HL-60 (cell line): ENCODE measurements around the gene KCNJ9.

Experiments
- CTCF ChIP-seq: IDR thresholded peaks from one replicate; pipeline ENCODE4 v1.5.1; 2011; ENCODE audit warnings: low read length, control low read depth, inconsistent platforms; ENCODE audit not compliant: insufficient read depth
- GABPA ChIP-seq: IDR thresholded peaks from 2 replicates; pipeline ENCODE4 v1.6.1; 2012; ENCODE audit warnings: low read depth
- POLR2AphosphoS5 ChIP-seq: IDR thresholded peaks from 2 replicates; pipeline ENCODE4 v1.6.1; 2012; ENCODE audit warnings: low read depth
- SPI1 ChIP-seq: IDR thresholded peaks from 2 replicates; pipeline ENCODE4 v1.6.1; 2012; ENCODE audit warnings: low read depth, mild to moderate bottlenecking, borderline replicate concordance
- TF ChIP-seq, protein P1 (sequence below): IDR thresholded peaks from 2 replicates; pipeline ENCODE4 v1.6.1; 2012; ENCODE audit warnings: low read depth; ENCODE audit not compliant: insufficient replicate concordance

DNA sequence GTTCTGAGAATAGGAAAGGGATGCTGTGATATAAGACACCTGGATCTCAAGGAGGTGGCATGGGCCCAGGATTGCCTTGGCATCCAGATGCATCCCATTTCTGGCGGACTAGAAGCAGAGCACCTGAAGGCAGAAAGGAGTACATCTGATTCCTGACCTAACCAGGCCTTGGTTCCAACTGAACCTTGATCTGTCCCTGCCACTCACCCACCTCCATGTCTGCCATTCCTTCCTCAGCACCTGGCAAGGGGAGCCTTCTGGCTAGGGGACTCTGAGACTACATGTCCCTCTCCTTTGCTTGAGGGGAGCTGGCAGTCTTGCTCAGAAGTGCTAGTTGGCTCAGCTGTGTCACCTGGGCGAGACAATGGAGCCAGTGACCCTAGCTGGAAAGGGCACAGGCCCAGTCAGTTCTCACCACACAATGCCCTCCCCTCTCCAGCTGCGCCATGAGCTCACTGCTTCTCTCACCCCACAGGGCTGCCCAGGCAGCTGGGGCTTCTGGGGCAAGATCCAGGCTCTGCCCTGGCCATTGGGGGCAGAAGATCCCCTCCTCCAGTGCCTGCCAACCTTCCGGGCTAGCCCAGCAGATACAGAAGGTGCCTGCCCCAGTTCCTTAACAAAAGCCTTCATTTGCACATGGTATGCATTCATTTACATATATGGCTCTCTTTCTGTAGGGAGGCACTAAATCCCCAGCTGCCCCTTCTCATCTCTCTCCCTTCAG lies 14.2 kb downstream of the KCNJ9 start:
- no peak for TF ChIP-seq CTCF
- TF ChIP-seq POLR2AphosphoS5: no peak
- TF ChIP-seq, protein P1, sequence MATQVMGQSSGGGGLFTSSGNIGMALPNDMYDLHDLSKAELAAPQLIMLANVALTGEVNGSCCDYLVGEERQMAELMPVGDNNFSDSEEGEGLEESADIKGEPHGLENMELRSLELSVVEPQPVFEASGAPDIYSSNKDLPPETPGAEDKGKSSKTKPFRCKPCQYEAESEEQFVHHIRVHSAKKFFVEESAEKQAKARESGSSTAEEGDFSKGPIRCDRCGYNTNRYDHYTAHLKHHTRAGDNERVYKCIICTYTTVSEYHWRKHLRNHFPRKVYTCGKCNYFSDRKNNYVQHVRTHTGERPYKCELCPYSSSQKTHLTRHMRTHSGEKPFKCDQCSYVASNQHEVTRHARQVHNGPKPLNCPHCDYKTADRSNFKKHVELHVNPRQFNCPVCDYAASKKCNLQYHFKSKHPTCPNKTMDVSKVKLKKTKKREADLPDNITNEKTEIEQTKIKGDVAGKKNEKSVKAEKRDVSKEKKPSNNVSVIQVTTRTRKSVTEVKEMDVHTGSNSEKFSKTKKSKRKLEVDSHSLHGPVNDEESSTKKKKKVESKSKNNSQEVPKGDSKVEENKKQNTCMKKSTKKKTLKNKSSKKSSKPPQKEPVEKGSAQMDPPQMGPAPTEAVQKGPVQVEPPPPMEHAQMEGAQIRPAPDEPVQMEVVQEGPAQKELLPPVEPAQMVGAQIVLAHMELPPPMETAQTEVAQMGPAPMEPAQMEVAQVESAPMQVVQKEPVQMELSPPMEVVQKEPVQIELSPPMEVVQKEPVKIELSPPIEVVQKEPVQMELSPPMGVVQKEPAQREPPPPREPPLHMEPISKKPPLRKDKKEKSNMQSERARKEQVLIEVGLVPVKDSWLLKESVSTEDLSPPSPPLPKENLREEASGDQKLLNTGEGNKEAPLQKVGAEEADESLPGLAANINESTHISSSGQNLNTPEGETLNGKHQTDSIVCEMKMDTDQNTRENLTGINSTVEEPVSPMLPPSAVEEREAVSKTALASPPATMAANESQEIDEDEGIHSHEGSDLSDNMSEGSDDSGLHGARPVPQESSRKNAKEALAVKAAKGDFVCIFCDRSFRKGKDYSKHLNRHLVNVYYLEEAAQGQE: no peak
- no peak for TF ChIP-seq SPI1
- no peak for TF ChIP-seq GABPA
